ENCODE results near the gene JAKMIP2. TPM values are rescaled to one million over a fixed set of nuclear protein-coding genes. Genes with fewer than 3 reads are reported as not detected.
A peak's percentile ranks its signal among the peaks of the same experiment; 100 is the strongest.

JAKMIP2 gene
- total RNA-seq, 1 experiment from 2014 or later: 67.4 TPM

DNA sequence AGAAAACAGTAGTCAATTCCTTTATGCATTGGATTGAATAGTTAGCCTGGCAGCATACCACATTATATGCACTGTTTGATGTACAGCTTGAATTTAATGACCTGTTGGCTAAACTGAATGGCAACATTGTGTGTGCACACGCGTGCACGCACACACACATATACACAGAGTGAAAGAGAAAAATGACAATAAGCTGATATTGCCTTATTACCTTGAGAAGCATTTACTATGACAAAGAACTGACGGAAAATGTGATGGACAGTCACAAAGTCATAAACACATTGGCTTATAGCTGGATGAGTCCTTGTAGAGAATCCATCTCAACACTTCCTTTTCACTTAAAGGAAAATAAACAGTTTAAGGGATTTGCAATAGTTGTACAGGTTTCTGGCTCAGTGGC is 15.5 kb downstream of the JAKMIP2 start:
- Histone ChIP-seq H3K27ac (ENCODE audit: low read depth, low read length, poor library complexity, severe bottlenecking) (no peak overlapping the region), H3K36me3 (ENCODE audit: insufficient read depth, low read length, poor library complexity, severe bottlenecking) (peaks cover 3% of the 10 kb centered on the region), H3K9me3 (ENCODE audit: low read depth, low read length, poor library complexity, severe bottlenecking) (no peaks in the 10 kb centered on the region), H3K27me3 (replicated peaks; ENCODE audit: insufficient read depth, low read depth, low read length, poor library complexity) (no peaks in the 10 kb centered on the region), H3K4me1 (ENCODE audit: insufficient read depth, low read length, poor library complexity, severe bottlenecking) (peaks cover 73% of the 10 kb centered on the region), H3K4me3 (ENCODE audit: low read depth, low read length, poor library complexity, severe bottlenecking) (no peak overlapping the region)
- ChIA-PET POLR2A (ENCODE audit: low non-redundant PET) (interaction anchor here (0.6 kb wide), 1 partner anchor 20 kb away, joined by 3 read pairs; no protein-coding TSS in a partner anchor), CTCF (no interaction called here)
- intact Hi-C loops (cut with micrococcal nuclease; ENCODE audit: unreplicated experiment): no loop called here
- no peak for DNase-seq (ENCODE audit: low spot score)
- TF ChIP-seq, protein P1, sequence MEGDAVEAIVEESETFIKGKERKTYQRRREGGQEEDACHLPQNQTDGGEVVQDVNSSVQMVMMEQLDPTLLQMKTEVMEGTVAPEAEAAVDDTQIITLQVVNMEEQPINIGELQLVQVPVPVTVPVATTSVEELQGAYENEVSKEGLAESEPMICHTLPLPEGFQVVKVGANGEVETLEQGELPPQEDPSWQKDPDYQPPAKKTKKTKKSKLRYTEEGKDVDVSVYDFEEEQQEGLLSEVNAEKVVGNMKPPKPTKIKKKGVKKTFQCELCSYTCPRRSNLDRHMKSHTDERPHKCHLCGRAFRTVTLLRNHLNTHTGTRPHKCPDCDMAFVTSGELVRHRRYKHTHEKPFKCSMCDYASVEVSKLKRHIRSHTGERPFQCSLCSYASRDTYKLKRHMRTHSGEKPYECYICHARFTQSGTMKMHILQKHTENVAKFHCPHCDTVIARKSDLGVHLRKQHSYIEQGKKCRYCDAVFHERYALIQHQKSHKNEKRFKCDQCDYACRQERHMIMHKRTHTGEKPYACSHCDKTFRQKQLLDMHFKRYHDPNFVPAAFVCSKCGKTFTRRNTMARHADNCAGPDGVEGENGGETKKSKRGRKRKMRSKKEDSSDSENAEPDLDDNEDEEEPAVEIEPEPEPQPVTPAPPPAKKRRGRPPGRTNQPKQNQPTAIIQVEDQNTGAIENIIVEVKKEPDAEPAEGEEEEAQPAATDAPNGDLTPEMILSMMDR (conservative IDR thresholded peaks at IDR 0.05; ENCODE audit: low read depth, low read length): no peak
- TF ChIP-seq EZH2 (IDR thresholded peaks at IDR 0.05; ENCODE audit: borderline replicate concordance, low read depth, low read length, poor library complexity, severe bottlenecking): no peak
- BruUV-seq (replicated peaks): no TSS peak

DNA sequence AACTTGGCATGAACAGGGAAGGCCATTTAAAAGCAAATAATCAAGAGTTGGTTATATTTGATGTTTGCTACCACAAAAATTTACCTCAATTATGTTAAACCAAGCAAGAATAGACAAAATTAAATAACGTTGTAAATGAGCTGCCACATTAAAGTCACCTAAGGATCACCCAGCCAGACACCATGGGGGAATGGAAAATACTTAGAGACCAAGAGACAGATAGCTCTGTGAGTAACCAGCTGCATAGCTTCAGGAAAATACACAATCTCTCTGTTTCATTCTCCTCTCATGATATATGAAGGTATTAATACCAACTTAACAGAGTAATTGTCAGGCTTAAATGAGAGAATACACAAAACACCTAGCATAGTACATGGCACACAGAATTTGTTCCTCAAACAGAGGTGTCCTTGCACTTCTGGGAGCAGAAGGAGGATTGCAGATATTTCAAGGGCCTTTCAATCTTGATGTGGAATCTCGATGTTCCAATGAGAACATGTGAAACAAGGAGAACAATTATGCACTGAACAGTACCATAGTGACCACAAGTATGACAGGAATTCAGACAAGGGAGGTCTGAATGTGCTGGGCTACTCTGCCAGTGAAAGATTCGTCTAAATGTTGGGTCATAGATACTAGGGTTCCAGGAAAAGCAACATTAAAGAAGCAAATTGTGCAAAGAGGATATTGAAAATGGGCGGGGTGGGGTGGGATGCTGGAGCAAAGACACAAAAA is 18.6 kb downstream of the JAKMIP2 start:
- TF ChIP-seq, protein P1 (conservative IDR thresholded peaks at IDR 0.05; ENCODE audit: low read depth, low read length): no peak
- TF ChIP-seq EZH2 (IDR thresholded peaks at IDR 0.05; ENCODE audit: borderline replicate concordance, low read depth, low read length, poor library complexity, severe bottlenecking): no peak
- Histone ChIP-seq H3K9me3 (ENCODE audit: low read depth, low read length, poor library complexity, severe bottlenecking) (no peaks in the 10 kb centered on the region), H3K27ac (ENCODE audit: low read depth, low read length, poor library complexity, severe bottlenecking) (no peak overlapping the region), H3K4me3 (ENCODE audit: low read depth, low read length, poor library complexity, severe bottlenecking) (no peak overlapping the region), H3K4me1 (ENCODE audit: insufficient read depth, low read length, poor library complexity, severe bottlenecking) (peaks cover 48% of the 10 kb centered on the region), H3K36me3 (ENCODE audit: insufficient read depth, low read length, poor library complexity, severe bottlenecking) (peaks cover 3% of the 10 kb centered on the region), H3K27me3 (replicated peaks; ENCODE audit: insufficient read depth, low read depth, low read length, poor library complexity) (no peaks in the 10 kb centered on the region)
- no TSS peak for BruUV-seq (replicated peaks)
- ChIA-PET CTCF (no interaction called here), POLR2A (ENCODE audit: low non-redundant PET) (no interaction called here)
- intact Hi-C loops (cut with micrococcal nuclease; ENCODE audit: unreplicated experiment): no loop called here
- peak; percentile 42 for DNase-seq (ENCODE audit: low spot score)

DNA sequence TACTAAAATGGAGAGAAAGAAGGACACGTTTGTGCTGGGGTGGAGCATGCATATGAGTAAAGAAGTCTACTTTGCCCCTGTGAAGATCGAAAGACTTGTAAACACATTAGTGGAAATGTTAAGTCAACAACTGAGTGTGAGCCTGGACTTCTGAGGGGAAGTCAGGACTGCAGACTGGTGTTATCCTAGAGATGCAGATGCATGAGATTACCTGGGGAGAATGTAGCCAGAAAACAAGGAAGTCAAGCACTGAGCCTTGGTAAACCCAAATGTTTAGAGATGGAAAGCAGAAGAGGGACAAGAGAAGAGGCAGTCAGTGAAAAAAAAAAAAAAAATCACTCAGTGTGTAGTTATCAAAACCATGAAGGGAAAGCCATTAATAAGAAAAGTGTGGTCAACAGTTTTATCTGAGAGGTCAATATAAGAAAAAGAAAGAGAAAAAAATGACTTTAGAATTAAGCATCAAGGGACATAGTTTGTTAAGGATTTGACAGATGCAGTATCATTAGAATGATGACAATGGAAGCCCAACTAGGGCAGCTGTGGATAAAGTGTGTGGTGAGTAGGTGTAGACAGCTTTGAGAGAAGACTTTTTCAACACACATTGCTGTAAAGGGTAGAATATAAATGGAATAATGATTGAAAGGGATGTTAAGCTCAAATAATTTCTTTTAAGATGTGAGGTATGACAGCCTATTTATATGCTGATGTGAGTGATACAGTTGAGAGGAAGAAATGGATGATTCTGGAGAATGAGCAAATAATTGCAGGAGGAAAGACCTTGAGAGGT is 22.2 kb downstream of the JAKMIP2 start:
- TF ChIP-seq EZH2 (IDR thresholded peaks at IDR 0.05; ENCODE audit: borderline replicate concordance, low read depth, low read length, poor library complexity, severe bottlenecking): no peak
- TF ChIP-seq, protein P1 (conservative IDR thresholded peaks at IDR 0.05; ENCODE audit: low read depth, low read length): no peak
- no peak overlapping the region for H3K4me3 ChIP-seq (ENCODE audit: low read depth, low read length, poor library complexity, severe bottlenecking)
- H3K36me3 ChIP-seq (ENCODE audit: insufficient read depth, low read length, poor library complexity, severe bottlenecking): no peaks in the 10 kb centered on the region
- intact Hi-C loops (cut with micrococcal nuclease; ENCODE audit: unreplicated experiment): no loop called here
- DNase-seq (ENCODE audit: low spot score): no peak
- H3K27me3 ChIP-seq (replicated peaks; ENCODE audit: insufficient read depth, low read depth, low read length, poor library complexity): no peaks in the 10 kb centered on the region
- no peaks in the 10 kb centered on the region for H3K9me3 ChIP-seq (ENCODE audit: low read depth, low read length, poor library complexity, severe bottlenecking)
- no peak overlapping the region for H3K27ac ChIP-seq (ENCODE audit: low read depth, low read length, poor library complexity, severe bottlenecking)
- peaks cover 25% of the 10 kb centered on the region for H3K4me1 ChIP-seq (ENCODE audit: insufficient read depth, low read length, poor library complexity, severe bottlenecking)
- ChIA-PET POLR2A (ENCODE audit: low non-redundant PET) (no interaction called here), CTCF (no interaction called here)
- no TSS peak for BruUV-seq (replicated peaks)

All from A673 (cell line).